Islet precursor cell (in vitro differentiated cells): ENCODE data around the gene ETDB.
"Not testable (repeated sequence)": the region's sequence is repeated elsewhere in the genome, so short reads cannot be mapped to it uniquely, and the experiment has no call there.

Experiments
- DNase-seq: peaks from one replicate; pipeline ENCODE4 v3.0.0-alpha.2; 2018

Gene ETDB

GRCh38 chrX:135120056-135120576, at the start of gene ETDB:
TSS of gene ETDB (minus strand) at chrX:135120526. CDS start at chrX:135119261, 1,265 bp downstream.
- DNase-seq: not testable (repeated sequence)

GRCh38 chrX:135169534-135169933, 49.2 kb upstream of the ETDB start:
- not testable (repeated sequence) for DNase-seq

DNA sequence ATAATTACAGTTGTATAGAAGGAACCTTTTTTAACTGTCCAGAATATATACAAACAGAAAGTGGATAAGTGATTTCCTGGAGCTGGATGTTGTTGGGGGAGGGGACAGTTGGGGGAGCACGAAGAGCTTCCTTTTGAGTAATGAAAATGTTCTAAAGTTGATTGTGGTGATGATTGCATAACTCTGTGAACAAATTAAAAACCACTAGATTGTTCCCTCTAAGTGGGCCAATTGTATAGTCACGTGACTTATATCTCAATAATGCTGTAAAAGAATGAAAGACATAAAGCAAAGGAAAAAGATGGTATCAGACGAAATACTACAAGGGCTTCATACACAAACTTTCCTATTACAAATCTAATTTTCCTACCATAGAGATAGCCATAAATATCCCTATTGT, 48.2 kb upstream of the ETDB start:
- DNase-seq: no peak

DNA sequence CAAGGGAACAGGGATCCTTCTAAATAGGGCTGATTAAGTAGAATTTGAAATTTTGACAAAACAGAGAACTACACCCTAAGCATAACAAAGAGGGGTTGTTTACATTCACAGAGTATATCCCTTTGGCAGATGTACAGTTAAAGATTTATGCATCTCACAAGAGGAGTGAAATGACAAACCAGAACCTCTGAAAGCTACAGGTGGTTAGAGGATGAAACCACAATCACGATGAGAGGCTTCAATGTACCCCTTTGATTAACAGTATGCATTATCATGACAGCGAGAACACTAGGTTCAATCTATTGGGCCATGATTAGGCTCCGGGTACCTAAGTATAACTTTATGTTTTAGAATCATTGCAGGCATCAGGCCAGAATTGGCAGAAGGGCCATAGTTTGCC, 34.4 kb upstream of the ETDB start:
- DNase-seq: not testable (repeated sequence)

DNA sequence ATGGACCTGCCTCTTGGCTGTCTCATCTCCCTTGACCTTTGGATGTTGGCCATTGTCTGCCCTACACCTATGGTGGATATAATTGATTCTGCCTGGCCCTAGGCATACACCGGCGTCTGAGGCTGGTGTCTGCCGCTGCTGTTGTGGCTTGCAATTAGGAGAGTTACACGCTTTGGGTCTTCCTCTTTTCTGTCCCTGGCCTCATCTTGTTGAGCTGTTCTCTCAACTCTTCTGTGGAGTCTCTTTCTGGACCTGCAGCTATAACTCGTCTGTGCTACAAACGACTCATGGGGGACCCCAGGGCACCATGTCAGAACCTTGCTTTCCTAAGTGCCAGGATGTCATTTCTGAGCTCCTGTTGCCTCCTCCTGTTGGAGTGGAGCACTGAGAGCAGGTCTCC, 5.8 kb upstream of the ETDB start:
- not testable (repeated sequence) for DNase-seq

- DNase-seq: not testable (repeated sequence)
These were observed 4.3 kb downstream of the ETDB start for GRCh38 chrX:135116064-135116463.

DNA sequence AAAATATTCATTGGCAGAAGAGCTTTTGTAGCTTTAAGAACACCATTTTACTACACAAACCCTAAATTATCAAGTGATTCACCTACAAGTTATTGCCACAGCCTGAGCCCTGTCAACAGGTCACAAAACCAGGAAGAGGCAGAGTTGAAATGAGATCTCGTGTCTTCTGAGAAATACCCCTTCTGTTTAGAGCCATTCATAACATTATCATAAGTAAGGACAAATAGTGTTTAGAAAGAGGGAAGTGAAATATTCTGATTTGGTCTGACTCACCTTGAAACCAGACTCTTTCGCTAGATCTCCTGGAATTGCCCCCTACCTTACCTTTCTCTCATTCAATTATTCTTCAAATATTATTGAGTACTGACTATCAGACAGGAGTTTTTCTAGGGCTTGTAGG, 5.9 kb downstream of the ETDB start:
- DNase-seq: no peak

DNA sequence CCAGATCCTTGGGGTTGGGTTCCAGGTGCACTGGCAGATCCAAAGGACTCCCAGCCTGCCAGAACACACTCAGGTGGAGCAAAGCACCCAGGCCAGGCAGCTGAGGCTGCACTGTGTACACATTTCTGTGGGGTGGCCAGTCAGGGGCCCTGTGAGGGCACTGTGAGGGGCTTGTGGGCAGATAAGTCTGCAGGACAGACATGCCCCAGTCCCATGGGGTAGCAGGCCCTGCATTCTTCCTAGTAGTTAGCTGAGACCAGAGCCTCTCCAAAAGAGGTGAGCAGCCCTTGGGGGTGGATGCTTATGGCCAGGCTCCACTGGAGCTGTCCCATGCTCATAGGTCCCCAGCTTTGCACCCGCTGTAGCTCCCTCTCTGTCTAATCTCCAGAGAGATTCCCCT, 7.6 kb downstream of the ETDB start:
- DNase-seq: no peak

DNA sequence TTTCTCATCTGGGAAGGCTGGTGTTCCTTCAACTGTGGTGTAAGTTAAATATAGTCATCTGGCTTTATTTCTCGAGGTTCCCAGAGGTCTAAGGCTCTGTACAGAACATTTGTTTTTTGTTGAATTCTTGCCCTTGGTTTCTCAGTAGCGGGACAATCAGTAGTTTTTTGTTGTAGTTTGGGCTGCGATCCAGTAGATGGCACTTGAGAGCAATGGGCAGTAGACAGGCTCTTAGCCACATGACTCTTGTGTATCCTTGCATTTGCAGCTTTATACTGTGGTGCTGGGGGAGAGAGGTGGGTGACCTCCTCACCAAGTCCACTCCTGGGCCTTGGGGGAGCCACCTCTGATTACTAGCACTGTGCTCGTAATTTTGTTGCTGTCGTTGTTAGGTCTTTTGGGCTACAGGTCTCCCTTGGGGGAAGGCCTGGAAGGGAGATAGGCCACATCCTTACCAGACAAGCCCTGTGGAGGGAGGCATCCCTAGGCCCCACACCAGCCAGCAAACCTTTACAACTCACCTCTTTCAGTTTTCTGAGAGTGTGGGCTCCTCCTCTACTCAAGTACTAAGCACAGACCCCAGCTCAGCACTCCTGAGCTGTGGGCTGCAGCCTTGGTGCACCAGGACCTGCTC, 8.1 kb downstream of the ETDB start:
- peak; percentile 63 for DNase-seq

- no peak for DNase-seq
These were observed 10.8 kb downstream of the ETDB start for GRCh38 chrX:135109554-135109953.

DNA sequence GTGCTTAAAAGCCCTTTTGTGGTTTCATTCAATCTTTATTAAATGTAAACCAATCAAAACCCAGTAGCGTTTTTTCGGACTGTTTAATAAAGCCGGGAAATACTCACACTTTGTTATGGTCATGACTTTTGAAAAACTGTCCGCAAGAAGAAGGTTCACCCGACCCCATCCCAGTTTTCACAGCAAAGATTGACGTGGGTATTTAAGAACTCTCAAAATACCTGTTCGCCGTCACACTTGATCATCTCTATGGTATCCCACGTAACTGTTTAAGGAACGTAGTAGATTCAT, 20.9 kb downstream of the ETDB start:
- DNase-seq: no peak

DNA sequence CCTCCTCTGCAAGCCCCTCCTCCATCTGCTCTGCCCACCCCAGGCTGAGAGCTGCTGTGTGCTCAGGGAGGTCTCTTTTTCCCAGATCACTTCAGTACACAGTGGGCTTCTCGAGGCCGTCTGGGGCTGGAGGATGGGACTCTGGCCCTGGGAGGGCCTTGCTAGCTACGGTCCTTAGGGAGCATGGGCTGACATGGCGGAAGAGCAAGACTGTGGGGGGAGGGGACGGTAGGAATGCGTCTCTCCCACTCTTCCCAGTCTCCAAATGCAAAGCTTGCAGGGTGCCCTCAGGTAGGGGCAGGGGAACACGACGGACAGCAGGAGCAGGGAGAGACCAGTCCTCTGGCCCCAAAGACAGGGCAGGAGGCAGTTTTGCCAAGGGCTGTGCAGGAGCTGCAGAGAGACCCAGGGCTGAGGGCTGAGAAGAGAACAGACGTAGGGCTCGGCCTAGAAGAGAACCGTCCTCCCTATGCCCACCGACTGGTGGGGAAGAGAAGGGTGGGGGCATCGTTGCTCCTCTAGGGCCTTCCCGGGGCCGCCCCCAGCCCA, 23.1 kb downstream of the ETDB start:
- not testable (repeated sequence) for DNase-seq

GRCh38 chrX:135095715-135096114, 24.6 kb downstream of the ETDB start:
- no peak for DNase-seq

- no peak for DNase-seq
These were observed 25.6 kb downstream of the ETDB start for GRCh38 chrX:135094726-135095125.

DNA sequence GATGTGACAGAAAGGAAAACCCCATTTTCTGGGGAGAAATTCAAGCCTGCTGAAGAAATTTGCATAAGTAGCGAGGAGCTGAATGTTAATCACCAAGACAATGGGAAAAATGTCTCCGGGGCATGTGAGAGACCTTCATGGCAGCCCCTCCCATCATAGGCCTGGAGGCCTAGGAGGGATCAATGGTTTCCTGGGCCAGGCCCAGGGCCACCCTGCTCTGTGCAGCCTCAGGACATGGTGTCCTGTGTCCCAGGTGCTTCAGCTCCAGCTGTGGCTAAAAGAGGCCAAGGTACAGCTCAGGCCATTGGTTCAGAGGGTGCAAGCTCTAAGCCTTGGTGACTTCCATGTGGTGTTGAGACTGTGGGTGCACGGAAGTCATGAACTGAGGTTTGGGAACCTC, 31.2 kb downstream of the ETDB start:
- DNase-seq: no peak

- DNase-seq: no peak
These were observed 32.5 kb downstream of the ETDB start for GRCh38 chrX:135087867-135088266.

- DNase-seq: peak; percentile 63
These were observed 34.0 kb downstream of the ETDB start for GRCh38 chrX:135086197-135086854.

DNA sequence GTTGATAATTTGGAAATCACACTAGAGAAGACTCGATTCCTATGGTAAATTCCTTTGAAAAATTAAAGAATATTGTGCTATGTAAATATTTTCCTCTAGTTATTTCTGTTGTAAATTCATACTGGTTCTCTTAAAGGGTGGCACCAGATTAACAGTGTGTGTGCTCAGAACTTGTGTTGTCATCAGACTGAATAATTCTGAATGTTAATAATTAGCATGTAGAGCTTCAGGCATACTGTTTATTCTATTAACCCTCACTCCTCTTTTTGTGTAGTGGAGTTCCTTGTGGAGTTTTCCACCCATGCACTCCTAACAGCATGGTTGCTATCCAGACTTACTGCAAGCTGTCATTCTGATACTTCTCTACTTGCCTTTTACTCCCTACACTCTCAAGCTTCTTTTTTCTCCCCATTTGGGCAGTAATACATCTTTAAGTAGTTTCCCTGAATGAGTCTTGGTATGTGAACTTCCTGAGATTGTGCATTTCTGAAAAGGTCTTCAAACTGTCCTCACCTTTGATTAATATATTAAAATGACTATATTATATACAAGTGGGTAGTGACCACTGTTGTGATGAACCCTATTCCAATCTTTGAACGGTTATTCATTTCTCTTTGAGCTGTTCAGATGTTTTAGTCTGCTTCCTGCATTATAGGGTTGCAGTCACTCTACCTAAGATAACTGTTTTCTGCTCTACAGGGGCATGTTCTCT, 38.5 kb downstream of the ETDB start:
- DNase-seq: no peak
